OCI-LY7 (cell line): ENCODE data around the gene USP48. TPM values are rescaled to one million over a fixed set of nuclear protein-coding genes. Genes with fewer than 3 reads are reported as not detected.

Experiments
- BruUV-seq: library from RNA; stranded (reverse); fragments of 400-500 nt; replicated peaks from 2 replicates; lab custom pipeline; 2021; lab: Mats Ljungman, UMichigan
- CTCF ChIA-PET: fragments of 300-600 bp; sonication (Branson Sonifier 250); formaldehyde crosslinking; loops from one replicate; lab custom pipeline; 2022; ENCODE audit warnings: antibody characterized with exemption; ENCODE audit not compliant: unreplicated experiment; lab: Charles Lee
- POLR2A ChIA-PET: fragments of 300-600 bp; sonication (Branson Sonifier 250); formaldehyde crosslinking; loops from one replicate; lab custom pipeline; 2022; ENCODE audit warnings: antibody characterized with exemption; lab: Charles Lee
- DNase-seq: peaks from one replicate; pipeline ENCODE4 v3.0.0-alpha.2; 2015; ENCODE audit warnings: low spot score
- H2AFZ ChIP-seq: fragments of 200-600 bp; sonication (generic), shearing (Covaris generic); 2 replicates; pipeline ENCODE4 v1.6.1; 2014; ENCODE audit warnings: mild to moderate bottlenecking, antibody characterized with exemption, low read length, moderate library complexity
- H3K27ac ChIP-seq: fragments of 200-600 bp; sonication (generic); 2 replicates; pipeline ENCODE4 v1.5.1; 2014; ENCODE audit warnings: mixed run types, low read depth, mild to moderate bottlenecking, moderate library complexity, low read length, inconsistent platforms; ENCODE audit not compliant: poor library complexity, severe bottlenecking
- H3K36me3 ChIP-seq: fragments of 200-600 bp; sonication (generic); 2 replicates; pipeline ENCODE4 v1.6.1; 2014; ENCODE audit warnings: mild to moderate bottlenecking, antibody characterized with exemption, low read length, moderate library complexity, mixed read lengths; ENCODE audit not compliant: insufficient read depth
- H3K4me1 ChIP-seq: fragments of 200-600 bp; sonication (generic); 2 replicates; pipeline ENCODE4 v1.5.1; 2014; ENCODE audit warnings: mild to moderate bottlenecking, low read length; ENCODE audit not compliant: insufficient read depth, poor library complexity, severe bottlenecking
- H3K4me2 ChIP-seq: fragments of 200-600 bp; sonication (generic); 2 replicates; pipeline ENCODE4 v1.6.1; 2014; ENCODE audit warnings: mild to moderate bottlenecking, low read length
- H3K4me3 ChIP-seq: fragments of 200-600 bp; sonication (generic); 2 replicates; pipeline ENCODE4 v1.5.1; 2014; ENCODE audit warnings: mild to moderate bottlenecking, low read depth, low read length; ENCODE audit not compliant: poor library complexity, severe bottlenecking
- H3K79me2 ChIP-seq: fragments of 200-600 bp; sonication (generic); 2 replicates; pipeline ENCODE4 v1.6.1; 2016; ENCODE audit warnings: low read depth, mild to moderate bottlenecking, low read length, moderate library complexity, mixed read lengths; ENCODE audit not compliant: insufficient read depth
- H3K9me2 ChIP-seq: fragments of 200-600 bp; sonication (generic); 2 replicates; pipeline ENCODE4 v1.6.1; 2016; ENCODE audit warnings: mild to moderate bottlenecking, low read length, mixed read lengths; ENCODE audit not compliant: insufficient read depth
- H3K9me3 ChIP-seq: fragments of 200-600 bp; sonication (generic); 2 replicates; pipeline ENCODE4 v1.6.1; 2014; ENCODE audit warnings: mild to moderate bottlenecking, mixed run types, low read length, mixed read lengths
- H4K20me1 ChIP-seq: fragments of 200-600 bp; sonication (generic); 2 replicates; pipeline ENCODE4 v1.6.1; 2014; ENCODE audit warnings: mild to moderate bottlenecking, antibody characterized with exemption, low read length, moderate library complexity, mixed read lengths; ENCODE audit not compliant: insufficient read depth
- EZH2phosphoT487 ChIP-seq: fragments of 200-600 bp; sonication (generic); IDR thresholded peaks from 2 replicates; pipeline ENCODE4 v1.6.1; 2018; ENCODE audit warnings: low read depth, borderline replicate concordance, mild to moderate bottlenecking, mixed run types, antibody characterized with exemption, low read length, moderate library complexity, mixed read lengths
- intact Hi-C: fragments of 100-400 bp; cut with micrococcal nuclease; formaldehyde crosslinking; loops from one replicate; pipeline ENCODE4 v1.10.0; 2022; ENCODE audit not compliant: unreplicated experiment
- total RNA-seq, 2 experiments: library from RNA; depleted of rRNA in 1 of 2; stranded (reverse); fragments of >200 nt in 1 of 2; shearing (Covaris generic) in 1 of 2; gene quantifications; 2 replicates each; pipeline ENCODE4 v1.2.3, GENCODE V29; 2014 to 2022
- TF ChIP-seq, protein P1 (sequence below): fragments of 200-600 bp; sonication (generic); conservative IDR thresholded peaks from 2 replicates; pipeline ENCODE4 v1.5.1; 2014; ENCODE audit warnings: mild to moderate bottlenecking, antibody characterized with exemption, low read length, moderate library complexity, mixed read lengths

USP48 gene
- total RNA-seq, 2 experiments from 2014 or later = 45.0 to 98.3 TPM

DNA sequence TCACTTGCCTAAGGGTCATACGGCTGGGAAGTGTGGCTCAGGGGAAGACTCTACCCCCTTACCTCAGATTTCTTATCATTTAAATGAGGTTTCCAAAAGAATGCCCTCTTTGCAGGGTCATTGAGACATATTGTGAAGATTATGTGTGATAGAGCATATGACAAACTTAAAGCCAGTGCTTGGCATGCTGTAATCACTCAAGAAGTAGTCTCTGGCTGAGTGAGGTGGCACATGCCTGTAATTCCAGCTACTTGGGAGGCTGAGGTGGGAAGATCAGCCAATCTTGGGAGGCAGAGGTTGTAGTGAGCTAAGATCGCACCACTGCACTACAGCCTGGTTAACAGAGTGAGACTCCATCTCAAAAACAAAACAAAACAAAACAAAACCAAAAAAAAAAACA lies 21.6 kb upstream of the USP48 start:
- Histone ChIP-seq H2AFZ (no peak overlapping the region), H3K4me3 (no peak overlapping the region), H3K27ac (no peak overlapping the region), H3K9me2 (no peaks in the 10 kb centered on the region), H3K4me2 (no peak overlapping the region), H3K79me2 (no peaks in the 10 kb centered on the region), H3K9me3 (no peaks in the 10 kb centered on the region), H3K36me3 (no peaks in the 10 kb centered on the region), H3K4me1 (no peaks in the 10 kb centered on the region), H4K20me1 (no peaks in the 10 kb centered on the region)
- intact Hi-C loops = no loop called here
- no TSS peak for BruUV-seq
- TF ChIP-seq, protein P1, sequence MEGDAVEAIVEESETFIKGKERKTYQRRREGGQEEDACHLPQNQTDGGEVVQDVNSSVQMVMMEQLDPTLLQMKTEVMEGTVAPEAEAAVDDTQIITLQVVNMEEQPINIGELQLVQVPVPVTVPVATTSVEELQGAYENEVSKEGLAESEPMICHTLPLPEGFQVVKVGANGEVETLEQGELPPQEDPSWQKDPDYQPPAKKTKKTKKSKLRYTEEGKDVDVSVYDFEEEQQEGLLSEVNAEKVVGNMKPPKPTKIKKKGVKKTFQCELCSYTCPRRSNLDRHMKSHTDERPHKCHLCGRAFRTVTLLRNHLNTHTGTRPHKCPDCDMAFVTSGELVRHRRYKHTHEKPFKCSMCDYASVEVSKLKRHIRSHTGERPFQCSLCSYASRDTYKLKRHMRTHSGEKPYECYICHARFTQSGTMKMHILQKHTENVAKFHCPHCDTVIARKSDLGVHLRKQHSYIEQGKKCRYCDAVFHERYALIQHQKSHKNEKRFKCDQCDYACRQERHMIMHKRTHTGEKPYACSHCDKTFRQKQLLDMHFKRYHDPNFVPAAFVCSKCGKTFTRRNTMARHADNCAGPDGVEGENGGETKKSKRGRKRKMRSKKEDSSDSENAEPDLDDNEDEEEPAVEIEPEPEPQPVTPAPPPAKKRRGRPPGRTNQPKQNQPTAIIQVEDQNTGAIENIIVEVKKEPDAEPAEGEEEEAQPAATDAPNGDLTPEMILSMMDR = no peak
- no peak for TF ChIP-seq EZH2phosphoT487
- no peak for DNase-seq
- POLR2A ChIA-PET = no interaction called here
- CTCF ChIA-PET = no interaction called here

DNA sequence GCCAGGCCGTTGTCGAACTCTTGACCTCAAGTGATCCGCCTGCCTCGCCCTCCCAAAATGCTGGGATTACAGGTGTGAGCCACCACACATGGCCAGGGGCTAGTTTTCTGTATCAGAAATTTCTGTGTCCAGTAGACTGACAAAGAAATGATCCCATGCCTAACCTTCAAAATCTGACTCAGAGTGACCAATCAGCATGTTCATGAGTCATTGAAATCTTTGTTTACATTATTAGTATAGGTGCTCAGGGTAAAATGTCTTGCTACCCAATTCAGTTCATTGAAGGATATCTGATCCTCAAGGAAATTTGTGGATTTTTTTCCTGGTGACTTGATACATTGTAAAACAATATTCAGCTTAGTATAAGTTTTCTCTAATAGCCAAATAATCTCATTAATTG lies 18.2 kb upstream of the USP48 start:
- no peak overlapping the region for H2AFZ ChIP-seq
- ChIA-PET POLR2A (no interaction called here), CTCF (no interaction called here)
- no peaks in the 10 kb centered on the region for H3K4me1 ChIP-seq
- TF ChIP-seq, protein P1 = no peak
- no peak for TF ChIP-seq EZH2phosphoT487
- no peaks in the 10 kb centered on the region for H4K20me1 ChIP-seq
- H3K27ac ChIP-seq = no peak overlapping the region
- H3K4me2 ChIP-seq = no peak overlapping the region
- no peaks in the 10 kb centered on the region for H3K79me2 ChIP-seq
- intact Hi-C loops = no loop called here
- BruUV-seq = no TSS peak
- no peaks in the 10 kb centered on the region for H3K36me3 ChIP-seq
- no peak for DNase-seq
- H3K4me3 ChIP-seq = no peak overlapping the region
- no peaks in the 10 kb centered on the region for H3K9me2 ChIP-seq
- no peaks in the 10 kb centered on the region for H3K9me3 ChIP-seq

DNA sequence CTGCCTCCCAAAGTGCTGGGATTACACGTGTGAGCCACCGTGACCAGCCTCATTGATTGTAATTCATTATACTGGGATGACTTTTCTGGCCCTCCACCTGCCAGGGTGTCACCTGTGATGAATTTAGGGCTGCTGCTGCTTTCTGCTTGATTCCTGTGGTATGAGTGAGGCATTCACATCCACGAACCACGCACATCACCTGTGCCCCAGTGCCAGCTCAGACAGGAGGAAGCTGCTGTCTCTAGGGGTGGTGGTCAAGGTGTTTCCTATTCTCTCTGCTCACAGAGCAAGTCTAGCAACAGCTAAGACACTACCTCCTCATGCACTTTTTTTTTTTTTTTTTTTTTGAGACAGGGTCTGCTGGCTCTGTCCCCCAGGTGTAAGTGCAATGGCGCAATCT lies 16.8 kb upstream of the USP48 start:
- no peak overlapping the region for H3K4me3 ChIP-seq
- ChIA-PET CTCF (no interaction called here), POLR2A (interaction anchor here (0.6 to 0.7 kb wide), 3 partner anchors 76 to 972 kb away, joined by 3 to 5 read pairs (median 4); no protein-coding TSS in a partner anchor)
- H3K9me3 ChIP-seq = peaks cover 6% of the 10 kb centered on the region; the same call in 1 of the 2 replicates
- no peak overlapping the region for H3K27ac ChIP-seq
- no peaks in the 10 kb centered on the region for H3K79me2 ChIP-seq
- no peak for DNase-seq
- H4K20me1 ChIP-seq = no peaks in the 10 kb centered on the region
- H3K9me2 ChIP-seq = no peaks in the 10 kb centered on the region
- no peaks in the 10 kb centered on the region for H3K36me3 ChIP-seq
- no TSS peak for BruUV-seq
- TF ChIP-seq, protein P1 = no peak
- TF ChIP-seq EZH2phosphoT487 = no peak
- no peaks in the 10 kb centered on the region for H3K4me1 ChIP-seq
- intact Hi-C loops = no loop called here
- H3K4me2 ChIP-seq = no peak overlapping the region
- no peak overlapping the region for H2AFZ ChIP-seq
